GM23338 (cell line): ENCODE measurements around the gene FNDC11.
"Not testable (repeated sequence)": the region's sequence is repeated elsewhere in the genome, so short reads cannot be mapped to it uniquely, and the experiment has no call there.

Source experiments
- EZH2phosphoT487 ChIP-seq: fragments of 200-600 bp; sonication (generic); IDR thresholded peaks from one replicate; pipeline ENCODE4 v1.8.1; 2018; ENCODE audit warnings: antibody characterized with exemption; ENCODE audit not compliant: unreplicated experiment
- TF ChIP-seq, protein P1 (sequence below), 2 experiments: fragments of 200-600 bp in 1 of 2; sonication (generic) in 1 of 2; conservative IDR thresholded peaks; 2 replicates each; pipeline versions ENCODE4 v1.5.1 to v1.6.1; 2016 to 2017; ENCODE audit warnings: antibody characterized with exemption in 2 of 2, low read depth in 2 of 2, mild to moderate bottlenecking in 2 of 2, moderate library complexity in 1 of 2

DNA sequence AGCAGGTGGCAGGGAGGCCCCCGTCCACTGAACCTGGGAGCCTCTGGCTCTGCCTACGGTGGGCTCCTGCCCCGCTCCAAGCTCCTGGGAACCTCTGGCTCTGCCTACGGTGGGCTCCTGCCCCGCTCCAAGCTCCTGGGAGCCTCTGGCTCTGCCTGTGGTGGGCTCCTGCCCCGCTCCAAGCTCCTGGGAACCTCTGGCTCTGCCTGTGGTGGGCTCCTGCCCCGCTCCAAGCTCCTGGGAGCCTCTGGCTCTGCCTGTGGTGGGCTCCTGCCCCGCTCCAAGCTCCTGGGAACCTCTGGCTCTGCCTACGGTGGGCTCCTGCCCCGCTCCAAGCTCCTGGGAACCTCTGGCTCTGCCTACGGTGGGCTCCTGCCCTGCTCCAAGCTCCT, 17.1 kb downstream of the FNDC11 start:
- TF ChIP-seq, protein P1, sequence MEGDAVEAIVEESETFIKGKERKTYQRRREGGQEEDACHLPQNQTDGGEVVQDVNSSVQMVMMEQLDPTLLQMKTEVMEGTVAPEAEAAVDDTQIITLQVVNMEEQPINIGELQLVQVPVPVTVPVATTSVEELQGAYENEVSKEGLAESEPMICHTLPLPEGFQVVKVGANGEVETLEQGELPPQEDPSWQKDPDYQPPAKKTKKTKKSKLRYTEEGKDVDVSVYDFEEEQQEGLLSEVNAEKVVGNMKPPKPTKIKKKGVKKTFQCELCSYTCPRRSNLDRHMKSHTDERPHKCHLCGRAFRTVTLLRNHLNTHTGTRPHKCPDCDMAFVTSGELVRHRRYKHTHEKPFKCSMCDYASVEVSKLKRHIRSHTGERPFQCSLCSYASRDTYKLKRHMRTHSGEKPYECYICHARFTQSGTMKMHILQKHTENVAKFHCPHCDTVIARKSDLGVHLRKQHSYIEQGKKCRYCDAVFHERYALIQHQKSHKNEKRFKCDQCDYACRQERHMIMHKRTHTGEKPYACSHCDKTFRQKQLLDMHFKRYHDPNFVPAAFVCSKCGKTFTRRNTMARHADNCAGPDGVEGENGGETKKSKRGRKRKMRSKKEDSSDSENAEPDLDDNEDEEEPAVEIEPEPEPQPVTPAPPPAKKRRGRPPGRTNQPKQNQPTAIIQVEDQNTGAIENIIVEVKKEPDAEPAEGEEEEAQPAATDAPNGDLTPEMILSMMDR (conservative IDR thresholded peaks at IDR 0.05; ENCODE audit: low read depth in 2 of 2) = not testable (repeated sequence)
- TF ChIP-seq EZH2phosphoT487 = not testable (repeated sequence)
